ENCODE data around the gene TSR3. TPM values are rescaled to one million over a fixed set of nuclear protein-coding genes. Genes with fewer than 3 reads are reported as not detected.

Gene TSR3
- total RNA-seq, 4 donors from 2014 or later, result 48.2 to 62.3 (median 53.6) TPM

DNA sequence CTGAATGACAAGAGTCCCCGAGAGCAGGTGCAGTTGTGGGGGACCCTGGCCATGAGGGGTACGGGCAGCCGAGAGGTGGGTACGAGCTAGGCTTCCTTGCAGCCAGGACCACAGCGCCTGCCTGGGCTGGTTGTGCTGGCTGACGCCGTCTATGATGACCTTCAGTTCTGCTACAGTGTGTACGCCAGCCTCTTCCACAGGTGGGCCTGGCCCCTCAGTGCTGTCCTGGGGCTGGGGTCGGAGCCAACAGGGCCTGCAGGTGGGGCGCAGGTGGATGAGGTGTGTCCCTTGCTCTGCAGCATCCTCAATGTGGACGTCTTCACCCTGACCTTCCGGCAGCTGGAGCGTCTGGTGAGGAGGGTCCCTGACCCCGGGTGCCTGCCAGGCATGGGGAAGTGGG is 7.2 kb downstream of the TSR3 start:
- Histone ChIP-seq H3K4me1 (peaks cover 3 to 23% (median 13%) of the 10 kb centered on the region in 4 donors), H3K9me3 (no peaks in the 10 kb centered on the region), H3K27ac (no peak overlapping the region), H3K36me3 (peaks cover 0 to 22% (median 0%) of the 10 kb centered on the region in 3 donors), H3K27me3 (no peaks in the 10 kb centered on the region), H3K4me3 (no peak overlapping the region)
- TF ChIP-seq, protein P1, sequence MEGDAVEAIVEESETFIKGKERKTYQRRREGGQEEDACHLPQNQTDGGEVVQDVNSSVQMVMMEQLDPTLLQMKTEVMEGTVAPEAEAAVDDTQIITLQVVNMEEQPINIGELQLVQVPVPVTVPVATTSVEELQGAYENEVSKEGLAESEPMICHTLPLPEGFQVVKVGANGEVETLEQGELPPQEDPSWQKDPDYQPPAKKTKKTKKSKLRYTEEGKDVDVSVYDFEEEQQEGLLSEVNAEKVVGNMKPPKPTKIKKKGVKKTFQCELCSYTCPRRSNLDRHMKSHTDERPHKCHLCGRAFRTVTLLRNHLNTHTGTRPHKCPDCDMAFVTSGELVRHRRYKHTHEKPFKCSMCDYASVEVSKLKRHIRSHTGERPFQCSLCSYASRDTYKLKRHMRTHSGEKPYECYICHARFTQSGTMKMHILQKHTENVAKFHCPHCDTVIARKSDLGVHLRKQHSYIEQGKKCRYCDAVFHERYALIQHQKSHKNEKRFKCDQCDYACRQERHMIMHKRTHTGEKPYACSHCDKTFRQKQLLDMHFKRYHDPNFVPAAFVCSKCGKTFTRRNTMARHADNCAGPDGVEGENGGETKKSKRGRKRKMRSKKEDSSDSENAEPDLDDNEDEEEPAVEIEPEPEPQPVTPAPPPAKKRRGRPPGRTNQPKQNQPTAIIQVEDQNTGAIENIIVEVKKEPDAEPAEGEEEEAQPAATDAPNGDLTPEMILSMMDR (IDR thresholded peaks at IDR 0.05), result no peak
- no peak for TF ChIP-seq POLR2A (IDR thresholded peaks at IDR 0.05)
- DNase-seq, result no peak

GRCh38 chr16:1343428-1344242 is 8.0 kb downstream of the TSR3 start:
- peaks cover 0 to 13% (median 0%) of the 10 kb centered on the region in 3 donors for H3K36me3 ChIP-seq
- H3K9me3 ChIP-seq, result no peaks in the 10 kb centered on the region
- H3K27ac ChIP-seq, result peak overlapping the region in 3 of 4 donors; percentile 19 to 78 (median 51)
- H3K4me3 ChIP-seq, result peak overlapping the region in 3 of 4 donors; percentile 24 to 51 (median 50)
- TF ChIP-seq, protein P1 (IDR thresholded peaks at IDR 0.05), result no peak
- peak; percentile 31 to 68 for TF ChIP-seq POLR2A (IDR thresholded peaks at IDR 0.05)
- peaks cover 3 to 26% (median 13%) of the 10 kb centered on the region in 4 donors for H3K4me1 ChIP-seq
- H3K27me3 ChIP-seq, result no peaks in the 10 kb centered on the region
- peak in 1 of 3 donors; percentile 57 for DNase-seq

DNA sequence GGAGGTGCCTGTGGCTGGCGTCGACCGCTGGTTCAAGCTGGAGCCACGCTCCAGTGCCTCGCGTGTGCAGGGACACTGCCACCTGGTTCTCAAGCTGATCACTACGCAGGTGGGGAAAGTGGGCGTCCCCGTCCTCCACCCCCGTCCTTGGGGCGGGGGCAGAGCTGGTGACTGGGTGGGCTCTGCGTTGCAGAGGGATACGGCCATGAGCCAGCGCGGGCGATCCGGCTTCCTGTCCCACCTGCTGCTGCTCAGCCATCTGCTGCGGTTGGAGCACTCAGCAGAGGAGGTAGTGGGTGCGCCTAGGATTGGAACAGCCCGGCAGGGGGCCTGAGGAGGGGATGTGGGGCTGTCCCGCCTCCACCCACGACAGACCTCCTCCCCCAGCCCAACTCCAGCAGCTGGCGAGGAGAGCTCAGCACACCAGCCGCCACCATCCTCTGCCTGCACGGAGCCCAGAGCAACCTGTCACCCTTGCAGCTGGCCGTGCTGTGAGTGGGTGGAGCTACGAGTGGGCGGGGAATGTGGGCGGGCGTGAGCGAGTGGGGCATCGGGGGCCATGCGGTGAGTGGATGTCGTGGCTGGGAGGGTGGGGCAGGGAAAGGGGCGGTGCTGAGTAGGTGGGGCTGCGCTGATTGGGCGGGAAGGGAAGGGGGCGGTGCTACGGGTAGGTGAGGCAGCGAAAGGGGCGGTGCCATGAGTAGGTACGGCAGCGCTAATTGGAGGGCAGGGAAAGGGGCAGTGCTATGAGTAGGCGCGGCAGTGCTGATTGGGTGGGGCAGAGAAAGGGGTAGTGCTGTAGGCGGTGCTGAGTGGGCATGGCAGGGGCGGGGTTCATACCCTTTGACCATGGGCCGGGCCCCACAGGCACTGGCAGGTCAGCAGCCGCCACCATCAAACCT is 8.9 kb downstream of the TSR3 start:
- Histone ChIP-seq H3K4me1 (peaks cover 3 to 35% (median 13%) of the 10 kb centered on the region in 4 donors), H3K27ac (peak overlapping the region in 3 of 4 donors; percentile 51 to 78 (median 66)), H3K4me3 (peak overlapping the region; percentile 20 to 51 (median 47))

GRCh38 chr16:1341495-1342420 is 9.9 kb downstream of the TSR3 start:
- peak in 1 of 3 donors; percentile 50 for DNase-seq
- no peak for TF ChIP-seq POLR2A (IDR thresholded peaks at IDR 0.05)
- TF ChIP-seq, protein P1 (IDR thresholded peaks at IDR 0.05), result no peak
- Histone ChIP-seq H3K4me3 (peak overlapping the region in 1 of 4 donors; percentile 44), H3K27me3 (no peaks in the 10 kb centered on the region), H3K27ac (peak overlapping the region in 3 of 4 donors; percentile 38 to 78 (median 66)), H3K4me1 (peaks cover 3 to 36% (median 13%) of the 10 kb centered on the region in 4 donors), H3K9me3 (no peaks in the 10 kb centered on the region), H3K36me3 (no peaks in the 10 kb centered on the region)

More for the DNA sequence above, 8.9 kb downstream of the TSR3 start:
- Histone ChIP-seq H3K27me3 (no peaks in the 10 kb centered on the region), H3K9me3 (no peaks in the 10 kb centered on the region), H3K36me3 (peaks cover 0 to 5% (median 0%) of the 10 kb centered on the region in 3 donors)
- no peak for TF ChIP-seq POLR2A (IDR thresholded peaks at IDR 0.05)
- TF ChIP-seq, protein P1 (IDR thresholded peaks at IDR 0.05), result peak in 1 of 6 experiments; percentile 16
- peak; percentile 98 to 100 (median 98) for DNase-seq
